SK-MEL-5 (cell line): ENCODE results near the gene TBC1D22A. TPM values are rescaled to one million over a fixed set of nuclear protein-coding genes. Genes with fewer than 3 reads are reported as not detected.
A peak's percentile ranks its signal among the peaks of the same experiment; 100 is the strongest.

ENCODE experiments used
- DNase-seq: peaks from one replicate; pipeline ENCODE4 v3.0.0-alpha.2; 2016; ENCODE audit warnings: low read depth, low spot score
- in situ Hi-C: cut with HindIII; loops from 2 replicates; pipeline ENCODE4 v1.10.0; 2016; ENCODE audit warnings: low sequenced_read_pairs, high pct_unique_total_duplicates, low pct_unique_long_range_greater_than_20kb
- total RNA-seq: library from RNA; depleted of rRNA; stranded (reverse); fragments of >200 nt; shearing (Covaris generic); gene quantifications from 2 replicates; pipeline ENCODE4 v1.2.3, GENCODE V29; 2014

Gene TBC1D22A
- total RNA-seq, 1 experiment from 2014 or later, result 14.4 TPM

DNA sequence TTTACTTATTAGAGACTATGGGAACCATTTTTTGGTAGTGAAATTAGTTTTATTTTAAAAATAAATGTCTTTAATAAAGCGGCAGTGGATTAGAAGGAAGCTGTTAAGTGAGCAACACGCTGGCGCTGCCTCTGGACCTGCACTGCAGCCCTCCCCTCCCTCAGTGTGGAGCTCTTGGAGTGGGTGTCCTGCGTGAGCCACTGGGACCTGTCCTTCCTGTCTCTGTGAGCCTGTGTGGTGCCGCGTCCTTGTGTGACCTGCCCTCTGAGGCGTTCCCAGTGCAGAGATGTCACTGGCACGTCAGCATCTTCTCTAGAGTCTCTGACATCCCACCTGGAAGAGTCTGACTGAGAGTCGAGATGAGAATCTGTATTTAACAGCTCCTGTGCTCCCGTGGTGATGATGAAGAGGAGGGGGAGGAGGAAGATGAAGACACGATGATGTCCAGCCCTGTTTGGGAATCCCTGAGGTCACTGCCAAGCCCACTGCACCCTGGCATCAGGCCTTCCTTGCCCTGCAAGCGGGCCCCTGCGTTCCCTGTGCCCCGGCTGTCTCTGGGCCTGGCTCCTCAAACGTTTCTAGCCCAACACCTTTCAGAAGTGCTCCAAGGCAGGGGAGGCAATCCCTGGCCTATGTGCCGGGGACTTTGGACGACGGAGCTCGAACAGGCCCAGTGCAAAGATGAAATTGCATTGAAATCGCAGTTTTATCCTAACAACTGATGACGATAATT, 271.8 kb downstream of the TBC1D22A start:
- in situ Hi-C loops, result no loop called here
- DNase-seq, result no peak

- DNase-seq, result no peak
- in situ Hi-C loops, result no loop called here
These were observed 272.5 kb downstream of the TBC1D22A start for GRCh38 chr22:47034905-47035419.

DNA sequence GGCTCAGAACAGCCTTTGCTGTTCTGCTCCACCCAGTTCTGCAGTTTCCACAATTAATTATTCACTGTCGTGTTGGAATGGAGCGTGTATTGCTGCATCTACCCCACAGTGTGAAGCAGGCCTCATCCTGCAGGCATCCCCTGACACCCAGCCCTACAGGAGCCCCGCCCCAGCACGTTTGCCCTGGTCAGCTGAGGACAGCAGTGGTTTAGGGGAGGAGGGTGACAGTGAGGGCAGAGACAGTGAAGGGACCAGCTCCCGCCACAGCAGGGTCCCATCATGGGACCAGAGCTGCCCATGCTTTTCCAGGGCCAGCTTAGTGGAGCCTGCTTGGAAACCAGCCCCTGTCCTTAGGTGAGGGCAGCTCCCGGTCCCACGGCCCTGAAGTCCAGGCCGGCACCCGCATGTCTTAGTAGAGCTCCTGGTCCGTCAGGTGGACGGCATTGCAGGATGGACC, 273.0 kb downstream of the TBC1D22A start:
- in situ Hi-C loops, result no loop called here
- no peak for DNase-seq

DNA sequence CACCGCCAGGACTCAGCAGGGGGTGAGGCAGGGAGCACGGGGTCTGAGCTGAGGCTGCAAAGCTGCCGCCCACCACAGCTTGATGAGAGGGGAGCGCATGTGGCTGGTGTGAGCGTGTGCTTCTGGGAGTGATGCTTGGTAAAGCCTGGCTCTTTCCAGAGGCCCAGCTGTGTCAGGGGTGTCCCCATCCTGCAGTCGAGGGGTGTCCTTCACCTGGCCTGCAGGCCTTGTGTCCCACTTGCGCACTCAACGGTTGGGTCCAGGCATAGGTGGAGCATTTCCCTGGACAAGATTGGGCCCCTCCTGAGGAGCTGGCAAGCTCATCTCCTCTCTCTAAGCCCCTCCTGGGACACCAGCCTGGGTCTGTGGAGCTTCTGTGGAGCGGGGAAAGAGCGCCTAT, 273.9 kb downstream of the TBC1D22A start:
- no peak for DNase-seq
- in situ Hi-C loops, result no loop called here

- in situ Hi-C loops, result no loop called here
- DNase-seq, result no peak
These were observed 274.6 kb downstream of the TBC1D22A start for GRCh38 chr22:47036936-47037485.

DNA sequence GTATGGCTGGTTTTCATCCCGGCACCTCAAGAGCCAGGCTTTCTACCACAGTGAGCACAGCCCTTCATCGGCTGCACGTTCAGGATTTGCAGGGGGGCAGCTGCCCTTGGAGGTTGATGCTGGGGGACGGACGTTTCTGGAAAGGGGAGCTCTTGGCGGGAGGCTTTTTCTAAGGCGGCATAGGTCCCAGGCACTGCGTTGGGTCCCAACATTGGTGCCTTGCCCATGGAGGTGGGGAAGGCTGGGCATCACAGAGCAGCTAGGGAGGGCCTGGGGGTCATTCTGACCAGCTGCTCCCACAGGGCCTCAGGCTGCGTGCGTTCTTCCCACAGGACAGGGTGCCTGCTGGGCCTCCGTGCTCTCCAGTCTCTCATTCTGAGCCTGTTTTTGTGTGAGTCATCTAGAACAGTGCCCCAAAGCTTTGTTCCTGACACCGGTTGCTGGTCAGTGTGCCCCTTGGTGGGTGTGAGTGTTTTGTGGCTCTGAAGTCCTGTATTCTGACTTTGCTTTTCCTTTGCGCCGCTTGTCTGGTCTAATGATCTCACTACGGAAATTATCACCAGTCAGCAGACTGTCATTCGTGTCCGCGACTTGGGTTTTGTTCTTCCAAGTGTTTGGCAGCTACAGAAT, 275.9 kb downstream of the TBC1D22A start:
- DNase-seq, result no peak
- in situ Hi-C loops, result no loop called here

DNA sequence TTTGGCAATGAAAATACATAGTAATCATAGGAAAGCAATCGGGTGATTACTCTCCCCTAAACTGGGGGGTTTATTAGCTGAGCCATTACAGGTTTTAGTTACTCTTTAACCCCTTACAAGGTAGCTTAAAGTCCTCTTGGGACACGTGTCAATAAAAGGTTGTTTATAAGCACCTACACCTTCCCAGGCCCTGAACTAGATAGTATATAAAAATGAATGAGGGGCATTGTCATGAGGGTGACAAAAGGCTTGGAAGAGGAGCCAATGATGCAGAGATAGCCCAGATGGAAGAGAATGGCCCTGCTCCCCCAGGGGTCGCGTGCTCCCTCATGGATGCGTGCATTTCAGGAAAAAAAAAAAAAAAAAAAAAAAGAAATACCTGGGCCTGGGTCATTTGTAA, 276.9 kb downstream of the TBC1D22A start:
- no peak for DNase-seq
- in situ Hi-C loops, result no loop called here

DNA sequence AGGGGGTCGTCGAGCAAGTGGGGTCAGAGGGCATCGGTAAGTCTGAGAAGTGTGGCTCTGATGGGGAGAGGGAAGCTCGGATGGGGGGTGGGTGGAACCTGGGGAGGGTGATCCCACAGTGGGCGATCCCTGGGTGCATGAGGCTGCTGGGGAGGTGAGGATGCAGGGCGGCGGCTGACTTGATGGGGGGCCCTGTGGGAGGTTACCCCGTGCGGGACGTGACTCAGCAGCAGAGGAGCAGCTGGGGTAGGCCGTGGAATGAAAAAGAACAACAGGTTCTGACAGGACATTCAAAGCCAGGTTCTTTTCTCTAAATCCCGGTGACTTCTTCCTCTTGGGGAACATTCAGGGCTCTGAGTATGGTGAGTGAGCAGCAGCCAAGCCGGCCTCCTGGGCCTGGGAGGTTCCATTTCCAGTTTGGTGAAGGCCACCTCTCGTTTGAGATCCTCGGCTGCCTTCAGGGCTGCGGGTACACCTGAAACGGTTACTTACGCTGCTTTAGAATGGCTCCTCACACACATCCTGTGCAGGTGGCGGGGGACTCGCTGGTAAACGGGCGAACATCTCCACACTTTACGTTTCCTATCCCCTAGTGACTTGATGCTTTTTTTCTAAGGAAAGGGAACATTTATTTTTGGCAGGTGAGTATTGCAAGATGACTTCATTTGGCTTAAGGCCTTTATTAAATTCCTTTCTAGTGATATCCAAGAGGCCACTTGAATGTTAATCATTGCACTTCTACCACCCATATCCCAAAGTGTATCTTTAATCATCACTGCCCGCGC, 278.2 kb downstream of the TBC1D22A start:
- in situ Hi-C loops, result no loop called here

GRCh38 chr22:47041271-47042115, 279.0 kb downstream of the TBC1D22A start:
- DNase-seq, result no peak
- in situ Hi-C loops, result no loop called here

More for the DNA sequence above, 278.2 kb downstream of the TBC1D22A start:
- DNase-seq, result no peak

DNA sequence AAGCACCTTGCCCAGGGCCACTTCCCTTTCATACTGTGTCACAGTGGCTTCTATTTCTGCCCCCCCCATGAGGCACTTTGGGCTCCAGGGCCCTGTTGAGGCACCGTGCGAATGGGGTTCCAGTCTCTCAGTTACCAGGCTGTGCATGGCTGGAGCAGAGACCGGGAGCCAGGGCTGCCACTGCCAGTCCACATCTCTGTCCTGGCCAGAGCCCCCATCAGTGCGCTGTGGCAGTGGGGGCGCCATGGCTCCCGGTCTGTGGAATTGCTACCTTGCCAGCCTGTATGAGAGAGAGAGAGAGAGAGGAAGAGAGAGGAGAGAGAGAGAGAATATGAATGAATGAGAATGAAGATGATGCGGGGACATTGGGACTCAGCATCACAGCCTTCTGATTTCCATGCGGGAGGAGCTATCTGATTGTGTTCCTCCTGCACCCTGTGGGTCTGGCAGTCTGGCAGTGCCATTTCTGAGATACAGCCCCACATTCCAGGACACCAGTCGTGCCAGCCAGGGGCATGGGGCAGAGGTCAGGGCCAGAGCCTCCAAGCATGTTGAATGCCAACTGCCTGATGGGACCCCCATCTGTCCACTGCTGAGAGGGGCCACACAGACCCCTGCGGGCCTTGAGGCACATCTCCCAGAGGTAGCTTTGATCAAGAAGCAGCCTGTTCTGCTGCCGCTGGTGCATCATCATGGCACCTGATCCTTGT, 279.8 kb downstream of the TBC1D22A start:
- no peak for DNase-seq
- in situ Hi-C loops, result no loop called here

DNA sequence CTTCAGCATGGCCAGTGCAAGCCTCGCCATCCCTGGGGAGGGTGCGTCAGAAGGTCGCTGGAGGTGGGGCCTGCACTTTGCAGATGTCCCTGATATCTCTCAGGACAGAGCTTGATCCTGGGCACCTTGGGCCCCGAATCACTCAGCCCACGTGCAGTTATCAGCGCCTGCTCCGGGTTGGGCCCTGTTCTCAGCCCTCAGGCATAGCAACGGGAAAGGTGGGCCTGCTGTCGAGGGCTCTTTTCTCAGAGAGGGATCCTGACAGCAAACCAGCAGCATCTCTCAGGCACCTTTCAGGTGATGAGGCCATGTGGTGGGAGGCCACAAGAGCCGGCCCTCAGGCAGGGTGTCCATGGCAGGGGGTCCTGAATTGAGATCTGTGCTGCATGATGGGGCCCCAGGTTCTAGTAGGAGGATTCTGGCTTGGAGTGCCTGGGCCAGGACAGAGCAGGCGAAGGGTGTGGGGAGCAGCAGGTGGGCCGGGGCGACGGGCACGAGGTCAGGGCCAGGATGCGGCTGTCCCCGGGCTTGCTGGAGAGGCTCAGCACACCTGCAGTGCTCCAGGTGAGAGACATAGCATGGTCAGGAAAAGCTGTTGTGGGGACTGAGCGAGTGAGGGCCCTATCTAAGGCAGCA, 280.5 kb downstream of the TBC1D22A start:
- no peak for DNase-seq
- in situ Hi-C loops, result no loop called here

DNA sequence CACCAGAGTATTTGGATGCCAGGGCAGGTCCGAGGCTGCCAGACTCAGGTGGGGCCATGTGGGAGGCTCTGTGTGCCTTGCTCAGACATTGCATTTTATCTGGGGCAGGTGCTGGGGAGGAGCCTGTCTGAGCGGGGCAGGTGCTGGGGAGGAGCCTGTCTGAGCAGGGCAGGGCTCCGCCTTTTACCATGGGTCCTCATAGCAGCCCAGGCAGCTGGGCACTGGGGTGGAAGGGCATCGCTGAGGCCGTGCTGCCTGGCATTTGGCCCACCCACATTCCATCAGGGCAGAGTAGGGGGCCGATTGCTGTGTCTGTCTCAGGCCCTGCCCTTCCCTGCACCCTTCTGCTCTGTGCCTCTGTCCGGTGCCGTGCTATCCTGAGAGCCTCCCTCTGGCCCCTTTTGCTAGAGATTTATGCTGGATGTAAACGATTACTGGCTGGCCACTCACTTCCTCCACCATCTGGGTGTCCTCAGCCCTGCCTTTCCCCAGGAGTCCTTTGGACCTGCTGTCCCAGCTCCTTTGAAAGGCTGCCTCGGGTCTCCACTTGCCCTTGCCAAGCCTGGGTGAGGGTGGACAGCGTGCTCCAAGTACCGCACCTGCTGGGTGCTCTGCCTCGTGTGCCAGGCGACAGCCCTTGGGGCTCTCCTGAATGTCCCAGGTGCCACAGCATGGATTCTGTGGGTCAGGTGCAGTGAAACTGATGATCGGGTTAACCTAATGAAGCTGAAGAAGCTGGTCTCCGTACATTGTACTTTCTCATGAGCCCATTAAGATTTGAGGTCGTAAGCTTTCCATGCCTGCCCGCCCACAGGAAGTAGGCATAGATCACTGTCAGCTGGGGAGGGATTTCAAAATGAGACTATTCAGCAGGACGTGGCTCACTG, 281.6 kb downstream of the TBC1D22A start:
- peak; percentile 23 for DNase-seq
- in situ Hi-C loops, result no loop called here

GRCh38 chr22:47044722-47045535, 282.5 kb downstream of the TBC1D22A start:
- in situ Hi-C loops, result no loop called here
- no peak for DNase-seq

DNA sequence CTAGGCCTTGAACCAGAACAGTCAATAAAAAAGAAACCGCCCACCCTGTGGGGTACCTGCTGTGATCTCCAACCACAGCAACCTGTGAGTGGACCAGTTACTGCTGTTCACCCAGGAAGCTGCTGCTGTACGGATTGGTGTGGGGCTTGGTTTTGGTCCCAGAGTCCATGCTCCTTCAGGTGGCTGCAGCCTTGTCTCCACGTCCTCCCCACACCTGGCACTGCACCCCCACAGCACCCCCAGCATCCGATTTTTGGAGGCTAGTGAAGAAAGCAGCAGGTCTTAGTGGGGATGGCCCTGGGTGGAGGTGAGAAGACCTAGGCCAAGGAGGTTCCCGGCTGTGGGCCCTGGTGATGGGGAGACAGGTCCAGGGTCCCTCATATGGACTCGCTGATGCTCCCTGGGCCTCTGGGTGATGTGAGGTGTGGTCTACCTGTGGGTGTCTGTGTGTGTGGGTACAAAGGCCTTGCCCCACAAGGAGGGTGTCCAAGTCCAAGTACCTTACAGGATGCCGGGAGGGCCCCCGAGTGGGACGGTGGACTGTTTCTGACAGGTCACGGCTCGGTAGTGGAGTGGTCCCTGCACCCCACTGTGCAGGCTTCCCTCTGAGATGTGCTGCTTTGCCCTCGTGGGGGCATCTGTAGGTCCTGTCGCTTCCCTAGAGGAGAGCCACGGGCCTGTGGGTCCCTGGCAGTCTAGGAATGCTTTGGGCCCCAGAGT, 283.4 kb downstream of the TBC1D22A start:
- no peak for DNase-seq
- in situ Hi-C loops, result no loop called here
